A673 (cell line): ENCODE measurements around the gene ZNRF4. TPM values are rescaled to one million over a fixed set of nuclear protein-coding genes. Genes with fewer than 3 reads are reported as not detected.

Experiments used
- BruUV-seq: library from RNA; stranded (reverse); fragments of 400-500 nt; replicated peaks from 2 replicates; lab custom pipeline; 2021; lab: Mats Ljungman, UMichigan
- CTCF ChIA-PET: fragments of 300-600 bp; sonication (Branson Sonifier 250); formaldehyde crosslinking; loops from one replicate; lab custom pipeline; 2022; ENCODE audit warnings: antibody characterized with exemption; lab: Charles Lee
- POLR2A ChIA-PET: fragments of 300-600 bp; sonication (Branson Sonifier 250); formaldehyde crosslinking; loops from one replicate; lab custom pipeline; 2022; ENCODE audit warnings: antibody characterized with exemption; ENCODE audit not compliant: low non-redundant PET; lab: Charles Lee
- DNase-seq: peaks from one replicate; pipeline ENCODE4 v3.0.0-alpha.2; 2015; ENCODE audit warnings: low spot score
- H3K27ac ChIP-seq: fragments of 200-600 bp; sonication (generic); 2 replicates; pipeline ENCODE4 v1.5.1; 2016; ENCODE audit warnings: mixed run types, low read depth, mild to moderate bottlenecking, mixed read lengths, antibody characterized with exemption, low read length; ENCODE audit not compliant: poor library complexity, severe bottlenecking
- H3K27me3 ChIP-seq: fragments of 200-600 bp; sonication (generic); replicated peaks from 2 replicates; pipeline ENCODE4 v1.6.1; 2017; ENCODE audit warnings: mixed run types, low read depth, mild to moderate bottlenecking, mixed read lengths, antibody characterized with exemption, low read length; ENCODE audit not compliant: insufficient read depth, poor library complexity
- H3K36me3 ChIP-seq: fragments of 200-600 bp; sonication (generic); 2 replicates; pipeline ENCODE4 v1.6.1; 2016; ENCODE audit warnings: mixed run types, mild to moderate bottlenecking, mixed read lengths, antibody characterized with exemption, low read length; ENCODE audit not compliant: insufficient read depth, poor library complexity, severe bottlenecking
- H3K4me1 ChIP-seq: fragments of 200-600 bp; sonication (generic); 2 replicates; pipeline ENCODE4 v1.6.1; 2017; ENCODE audit warnings: mixed run types, mild to moderate bottlenecking, mixed read lengths, antibody characterized with exemption, low read length; ENCODE audit not compliant: insufficient read depth, poor library complexity, severe bottlenecking
- H3K4me3 ChIP-seq: fragments of 200-600 bp; sonication (generic); 2 replicates; pipeline ENCODE4 v1.5.1; 2016; ENCODE audit warnings: low read depth, mixed run types, mild to moderate bottlenecking, mixed read lengths, low read length; ENCODE audit not compliant: poor library complexity, severe bottlenecking
- H3K9me3 ChIP-seq: fragments of 200-600 bp; sonication (generic); 2 replicates; pipeline ENCODE4 v1.6.1; 2016; ENCODE audit warnings: mixed run types, low read depth, mild to moderate bottlenecking, mixed read lengths, antibody characterized with exemption, low read length; ENCODE audit not compliant: poor library complexity, severe bottlenecking
- CTCF ChIP-seq: fragments of 300-800, 200-600 bp; sonication (generic); conservative IDR thresholded peaks from 2 replicates; pipeline ENCODE4 v1.5.1; 2017; ENCODE audit warnings: low read depth, mild to moderate bottlenecking, antibody characterized with exemption, low read length, moderate library complexity, mixed read lengths
- EZH2 ChIP-seq: fragments of 200-600 bp; sonication (generic); IDR thresholded peaks from 2 replicates; pipeline ENCODE4 v1.6.1; 2017; ENCODE audit warnings: borderline replicate concordance, low read depth, mild to moderate bottlenecking, mixed read lengths, antibody characterized with exemption, low read length; ENCODE audit not compliant: poor library complexity, severe bottlenecking
- intact Hi-C: fragments of 100-400 bp; cut with micrococcal nuclease; formaldehyde crosslinking; loops from one replicate; pipeline ENCODE4 v1.10.0; 2022; ENCODE audit not compliant: unreplicated experiment
- total RNA-seq: library from RNA; stranded (reverse); gene quantifications from 2 replicates; pipeline ENCODE4 v1.2.3, GENCODE V29; 2021

Gene ZNRF4
- total RNA-seq, 1 experiment from 2014 or later, result not detected

GRCh38 chr19:5420953-5421352 is 34.3 kb upstream of the ZNRF4 start:
- CTCF ChIA-PET, result interaction anchor here (0.6 kb wide), 1 partner anchor 127 kb away, joined by 3 read pairs; no protein-coding TSS in a partner anchor
- no peaks in the 10 kb centered on the region for H3K9me3 ChIP-seq
- no peak overlapping the region for H3K27ac ChIP-seq
- intact Hi-C loops, result no loop called here
- no peaks in the 10 kb centered on the region for H3K27me3 ChIP-seq
- no peak for DNase-seq
- peaks cover 21% of the 10 kb centered on the region for H3K4me1 ChIP-seq
- H3K36me3 ChIP-seq, result no peaks in the 10 kb centered on the region
- TF ChIP-seq CTCF (no peak), EZH2 (no peak)
- no TSS peak for BruUV-seq
- no peak overlapping the region for H3K4me3 ChIP-seq
- POLR2A ChIA-PET, result no interaction called here

GRCh38 chr19:5423567-5424125 is 31.6 kb upstream of the ZNRF4 start:
- ChIA-PET CTCF (no interaction called here), POLR2A (no interaction called here)
- no peak overlapping the region for H3K27ac ChIP-seq
- intact Hi-C loops, result no loop called here
- no peaks in the 10 kb centered on the region for H3K9me3 ChIP-seq
- no peaks in the 10 kb centered on the region for H3K27me3 ChIP-seq
- no peaks in the 10 kb centered on the region for H3K36me3 ChIP-seq
- no peak overlapping the region for H3K4me3 ChIP-seq
- no peak for DNase-seq
- no peaks in the 10 kb centered on the region for H3K4me1 ChIP-seq
- TF ChIP-seq CTCF, result no peak
- TF ChIP-seq EZH2, result no peak
- no TSS peak for BruUV-seq

- ChIA-PET CTCF (no interaction called here), POLR2A (no interaction called here)
- BruUV-seq, result no TSS peak
- TF ChIP-seq CTCF (no peak), EZH2 (no peak)
- intact Hi-C loops, result no loop called here
- DNase-seq, result no peak
- Histone ChIP-seq H3K27ac (no peak overlapping the region), H3K4me1 (no peaks in the 10 kb centered on the region), H3K27me3 (no peaks in the 10 kb centered on the region), H3K36me3 (no peaks in the 10 kb centered on the region), H3K4me3 (no peak overlapping the region), H3K9me3 (no peaks in the 10 kb centered on the region)
These were observed 30.8 kb upstream of the ZNRF4 start for GRCh38 chr19:5424192-5424973.
